Loucy (cell line): ENCODE results near the gene ITCH.

Source experiments
- CTCF ChIP-seq: fragments of 200-600 bp; sonication (generic); conservative IDR thresholded peaks from 2 replicates; pipeline ENCODE4 v1.5.1; 2014; ENCODE audit warnings: mild to moderate bottlenecking, antibody characterized with exemption, low read length
- EZH2phosphoT487 ChIP-seq: fragments of 200-600 bp; IDR thresholded peaks from 2 replicates; pipeline ENCODE4 v1.6.1; 2018; ENCODE audit warnings: antibody characterized with exemption, mild to moderate bottlenecking, moderate library complexity, borderline replicate concordance

DNA sequence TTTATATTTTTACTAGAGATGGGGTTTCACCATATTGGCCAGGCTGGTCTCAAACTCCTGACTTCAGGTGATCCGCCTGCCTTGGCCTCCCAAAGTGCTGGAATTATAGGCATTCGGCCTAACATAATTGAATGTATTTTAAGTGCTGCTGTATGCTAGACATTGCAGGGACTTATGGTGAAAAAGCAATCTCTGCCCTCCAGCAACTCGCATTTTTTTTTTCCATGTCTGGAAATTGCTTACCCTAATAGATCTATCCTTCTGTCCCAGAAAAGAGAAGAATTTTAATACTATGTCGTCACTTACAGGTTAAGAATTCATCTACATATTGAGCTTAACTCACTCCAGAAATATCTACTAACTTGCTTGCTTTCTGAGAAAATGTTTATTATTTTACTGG is 10.4 kb downstream of the ITCH start:
- TF ChIP-seq CTCF: no peak
- no peak for TF ChIP-seq EZH2phosphoT487
